HepG2 (cell line): ENCODE results near the gene APOM. TPM values are rescaled to one million over a fixed set of nuclear protein-coding genes. Genes with fewer than 3 reads are reported as not detected.
A peak's percentile ranks its signal among the peaks of the same experiment; 100 is the strongest.

Experiments
- ATAC-seq: fragments of 200-7000 bp; cut with Tn5 transposase; 3 replicates; pipeline ENCODE4 v1.9.1; 2020; ENCODE audit warnings: mild to moderate bottlenecking, moderate library complexity
- BruUV-seq: library from RNA; stranded (reverse); fragments of 400-500 nt; replicated peaks from 2 replicates; lab custom pipeline; 2021; lab: Mats Ljungman, UMichigan
- CTCF ChIA-PET: fragments of 300-600 bp; formaldehyde crosslinking; extraction: SDS; loops from one replicate; lab custom pipeline; 2021; ENCODE audit warnings: low total read pairs, inconsistent platforms, low intra/inter-chr PET ratio; lab: Yijun Ruan, JAX
- POLR2A ChIA-PET: fragments of 350-600 bp; sonication (Branson Sonifier 250); formaldehyde crosslinking; loops from one replicate; lab custom pipeline; 2020; ENCODE audit warnings: antibody characterized with exemption, inconsistent platforms; lab: Yijun Ruan, JAX
- DNase-seq: peaks from one replicate; pipeline ENCODE4 v3.0.0-alpha.2; 2015; ENCODE audit warnings: low spot score
- FAIRE-seq: peaks from 3 replicates; lab custom pipeline; 2011; peaks lifted over from hg19 to GRCh38; lab: Jason Lieb, UNC
- H2AFZ ChIP-seq: one replicate; pipeline ENCODE4 v1.6.1; 2011; ENCODE audit warnings: low read length, inconsistent platforms
- H3K27ac ChIP-seq: fragments of 300-600 bp; 3 replicates; pipeline ENCODE4 v1.8.0; 2011; ENCODE audit warnings: mixed run types, mild to moderate bottlenecking, mixed read lengths, low read length, inconsistent platforms; ENCODE audit not compliant: insufficient read depth; ENCODE audit errors: extremely low read length
- H3K27me3 ChIP-seq, 2 experiments: fragments of 200-600 bp in 1 of 2; 2 replicates in 1 of 2; 3 replicates in 1 of 2; pipeline versions ENCODE4 v1.6.0 to v1.8.0; 2011; ENCODE audit warnings: low read length in 2 of 2, mild to moderate bottlenecking in 2 of 2, moderate library complexity in 2 of 2, inconsistent platforms in 1 of 2; ENCODE audit not compliant: insufficient read depth in 2 of 2, control insufficient read depth in 1 of 2
- H3K36me3 ChIP-seq, 2 experiments: fragments of 200-600 bp in 1 of 2; replicated peaks in 1 of 2; 2 replicates in 1 of 2; 3 replicates in 1 of 2; pipeline versions ENCODE4 v1.5.1 to v1.8.0; 2011; ENCODE audit warnings: low read length in 2 of 2, inconsistent platforms in 1 of 2; ENCODE audit not compliant: insufficient read depth in 2 of 2, control insufficient read depth in 1 of 2
- H3K4me1 ChIP-seq: 2 replicates; pipeline ENCODE4 v1.5.1; 2012; ENCODE audit warnings: low read length, inconsistent platforms; ENCODE audit not compliant: insufficient read depth
- H3K4me2 ChIP-seq: 2 replicates; pipeline ENCODE4 v1.6.0; 2011; ENCODE audit warnings: low read depth, low read length, inconsistent platforms
- H3K4me3 ChIP-seq, 3 experiments: fragments of 200-600 bp in 1 of 3; sonication (generic), shearing (Covaris generic) in 1 of 3; replicated peaks in 1 of 3; 2 replicates each; pipeline ENCODE4 v1.5.1; 2011 to 2016; ENCODE audit warnings: low read length in 3 of 3, inconsistent platforms in 2 of 3, low read depth in 2 of 3, mild to moderate bottlenecking in 2 of 3, control low read depth in 1 of 3, mixed read lengths in 1 of 3; ENCODE audit not compliant: insufficient read depth in 1 of 3
- H3K79me2 ChIP-seq: one replicate; pipeline ENCODE4 v1.6.1; 2011; ENCODE audit warnings: low read length, inconsistent platforms; ENCODE audit not compliant: insufficient read depth
- H3K9ac ChIP-seq: 2 replicates; pipeline ENCODE4 v1.6.0; 2011; ENCODE audit warnings: mild to moderate bottlenecking, low read depth, low read length, inconsistent platforms; ENCODE audit not compliant: insufficient read depth
- H3K9me3 ChIP-seq: 2 replicates; pipeline ENCODE4 v1.5.1; 2012; ENCODE audit warnings: mild to moderate bottlenecking, low read length
- H4K20me1 ChIP-seq: 2 replicates; pipeline ENCODE4 v1.6.0; 2011; ENCODE audit warnings: inconsistent platforms, mild to moderate bottlenecking, low read length, moderate library complexity; ENCODE audit not compliant: insufficient read depth
- MED8 ChIP-seq: sonication (generic); formaldehyde crosslinking; IDR thresholded peaks from 2 replicates; pipeline ENCODE4 v1.8.1; 2023; ENCODE audit warnings: mild to moderate bottlenecking, missing genetic modification reagents; ENCODE audit not compliant: insufficient replicate concordance
- NFE2L1 ChIP-seq: sonication (generic); formaldehyde crosslinking; IDR thresholded peaks from 2 replicates; pipeline ENCODE4 v1.4.0; 2020; ENCODE audit warnings: missing genetic modification reagents, mild to moderate bottlenecking, borderline replicate concordance
- NRL ChIP-seq: sonication (generic); formaldehyde crosslinking; IDR thresholded peaks from 2 replicates; pipeline ENCODE4 v1.5.0; 2020; ENCODE audit warnings: missing genetic modification reagents, mild to moderate bottlenecking, moderate library complexity, borderline replicate concordance
- RBFOX2 ChIP-seq: fragments of 200-400 bp; formaldehyde crosslinking; IDR thresholded peaks from 2 replicates; pipeline ENCODE4 v1.6.1; 2017; ENCODE audit warnings: low read depth, mild to moderate bottlenecking, low read length
- ZMYM3 ChIP-seq: sonication (generic); formaldehyde crosslinking; IDR thresholded peaks from 2 replicates; pipeline ENCODE4 v1.5.1; 2020; ENCODE audit warnings: mild to moderate bottlenecking, missing genetic modification reagents
- ZNF354B ChIP-seq: sonication (generic); formaldehyde crosslinking; IDR thresholded peaks from 2 replicates; pipeline ENCODE4 v1.8.0; 2022; ENCODE audit warnings: mild to moderate bottlenecking, missing genetic modification reagents
- ZNF713 ChIP-seq: sonication (generic); formaldehyde crosslinking; IDR thresholded peaks from 2 replicates; pipeline ENCODE4 v1.4.0; 2020; ENCODE audit warnings: mild to moderate bottlenecking, missing genetic modification reagents
- whole genome bisulfite sequencing: methylation state at CpG from one replicate; pipeline ENCODE4 v1.1.6; 2017; ENCODE audit warnings: low lambda C conversion rate; 5-methylcytosine and 5-hydroxymethylcytosine counted together
- in situ Hi-C: cut with HindIII; loops from 2 replicates; pipeline ENCODE4 v1.10.0; 2017; ENCODE audit warnings: low pct_unique_long_range_greater_than_20kb; ENCODE audit not compliant: extremely low pct_ligation_motif_present
- intact Hi-C: fragments of 100-400 bp; cut with micrococcal nuclease; formaldehyde crosslinking; loops from one replicate; pipeline ENCODE4 v1.10.0; 2022; ENCODE audit not compliant: unreplicated experiment
- polyA plus RNA-seq, 8 experiments: library from polyadenylated mRNA; depleted of rRNA in 3 of 8; stranded (reverse) in 7 of 8; unstranded in 1 of 8; fragments of >200 nt; fragmentation: Illumina TruSeq in 4 of 8; extraction: Trizol in 4 of 8; gene quantifications; 2 replicates each; pipeline versions ENCODE4 v1.2.1 to v1.2.3, GENCODE V29; 2011 to 2016; ENCODE audit warnings: low read depth in 4 of 8, missing spikeins in 1 of 8, mixed read lengths in 1 of 8; ENCODE audit not compliant: insufficient read depth in 1 of 8
- total RNA-seq, 5 experiments: library from RNA; depleted of rRNA; stranded (reverse); fragments of >200 nt; fragmentation: Illumina TruSeq; extraction: Trizol; gene quantifications; 2 replicates each; pipeline ENCODE4 v1.2.3, GENCODE V29; 2016; ENCODE audit warnings: low read depth in 1 of 5
- TF ChIP-seq, protein P1 (sequence below): sonication (generic); formaldehyde crosslinking; IDR thresholded peaks from 2 replicates; pipeline ENCODE4 v1.4.0; 2020; ENCODE audit warnings: missing genetic modification reagents, borderline replicate concordance
- TF ChIP-seq, protein P2 (sequence below): sonication (generic); formaldehyde crosslinking; IDR thresholded peaks from 2 replicates; pipeline ENCODE4 v1.8.1; 2023; ENCODE audit warnings: mild to moderate bottlenecking, inconsistent platforms, moderate library complexity, missing genetic modification reagents, borderline replicate concordance
- TF ChIP-seq, protein P3 (sequence below): sonication (generic); formaldehyde crosslinking; IDR thresholded peaks from 2 replicates; pipeline ENCODE4 v1.9.0; 2021; ENCODE audit warnings: missing genetic modification reagents, mild to moderate bottlenecking, borderline replicate concordance
- TF ChIP-seq, protein P4 (sequence below): sonication (generic); formaldehyde crosslinking; IDR thresholded peaks from 2 replicates; pipeline ENCODE4 v1.9.0; 2021; ENCODE audit warnings: missing genetic modification reagents, mild to moderate bottlenecking, borderline replicate concordance

APOM gene
- total and polyA plus RNA-seq, 2 of the 13 experiments (the other 11 are each of a cell fraction or from before 2014, with no cell fraction given), result 98.2 to 1,140 TPM

DNA sequence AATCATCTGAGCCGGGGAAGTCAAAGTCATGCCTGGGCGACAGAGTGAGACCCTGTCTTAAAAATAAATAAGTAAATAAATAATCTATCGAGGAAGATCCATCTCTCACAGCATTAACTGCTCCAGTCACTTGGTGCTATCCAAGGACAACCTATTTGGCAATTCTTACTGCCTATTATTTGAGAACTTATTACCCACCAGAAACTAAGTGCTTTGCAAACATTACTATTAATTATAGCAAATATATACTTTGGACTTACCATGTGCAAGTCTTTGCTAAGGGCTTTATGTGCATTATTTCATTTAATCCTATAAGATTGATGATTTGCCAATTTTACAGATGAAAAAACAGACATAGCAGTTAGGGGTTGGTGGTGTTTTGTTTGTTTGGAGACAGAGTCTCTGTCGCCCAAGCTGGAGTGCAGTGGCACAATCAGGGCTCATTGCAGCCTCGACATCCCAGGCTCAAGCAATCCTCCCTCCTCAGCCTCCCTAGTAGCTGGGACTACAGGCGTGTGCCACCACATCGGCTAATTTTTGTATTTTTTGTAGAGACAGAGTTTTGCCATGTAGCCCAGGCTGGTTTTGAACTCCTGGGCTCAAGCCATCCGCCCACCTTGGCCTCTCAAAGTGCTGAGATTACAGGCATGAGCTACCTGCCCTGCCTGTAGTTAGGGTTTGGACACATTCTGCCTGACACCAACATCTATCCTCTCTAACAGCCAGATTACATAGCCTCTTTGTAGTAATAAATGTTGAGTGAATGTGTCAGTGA lies 933 bp upstream of the APOM start (continued):
- TF ChIP-seq ZMYM3 (peak; percentile 94), ZNF354B (CRISPR knock-in tag) (0 out of 2 replicates have a peak, but pooled peaks have one; percentile 40), ZNF713 (CRISPR knock-in tag) (no peak)
- TF ChIP-seq, protein P1, sequence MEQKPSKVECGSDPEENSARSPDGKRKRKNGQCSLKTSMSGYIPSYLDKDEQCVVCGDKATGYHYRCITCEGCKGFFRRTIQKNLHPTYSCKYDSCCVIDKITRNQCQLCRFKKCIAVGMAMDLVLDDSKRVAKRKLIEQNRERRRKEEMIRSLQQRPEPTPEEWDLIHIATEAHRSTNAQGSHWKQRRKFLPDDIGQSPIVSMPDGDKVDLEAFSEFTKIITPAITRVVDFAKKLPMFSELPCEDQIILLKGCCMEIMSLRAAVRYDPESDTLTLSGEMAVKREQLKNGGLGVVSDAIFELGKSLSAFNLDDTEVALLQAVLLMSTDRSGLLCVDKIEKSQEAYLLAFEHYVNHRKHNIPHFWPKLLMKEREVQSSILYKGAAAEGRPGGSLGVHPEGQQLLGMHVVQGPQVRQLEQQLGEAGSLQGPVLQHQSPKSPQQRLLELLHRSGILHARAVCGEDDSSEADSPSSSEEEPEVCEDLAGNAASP (CRISPR knock-in tag), result peak; percentile 67; the same call in 1 of the 2 replicates
- TF ChIP-seq, protein P2, sequence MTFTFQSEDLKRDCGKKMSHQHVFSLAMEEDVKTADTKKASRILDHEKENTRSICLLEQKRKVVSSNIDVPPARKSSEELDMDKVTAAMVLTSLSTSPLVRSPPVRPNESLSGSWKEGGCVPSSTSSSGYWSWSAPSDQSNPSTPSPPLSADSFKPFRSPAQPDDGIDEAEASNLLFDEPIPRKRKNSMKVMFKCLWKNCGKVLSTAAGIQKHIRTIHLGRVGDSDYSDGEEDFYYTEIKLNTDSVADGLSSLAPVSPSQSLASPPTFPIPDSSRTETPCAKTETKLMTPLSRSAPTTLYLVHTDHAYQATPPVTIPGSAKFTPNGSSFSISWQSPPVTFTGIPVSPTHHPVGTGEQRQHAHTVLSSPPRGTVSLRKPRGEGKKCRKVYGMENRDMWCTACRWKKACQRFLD (CRISPR knock-in tag), result 0 out of 2 replicates have a peak, but pooled peaks have one; percentile 9

DNA sequence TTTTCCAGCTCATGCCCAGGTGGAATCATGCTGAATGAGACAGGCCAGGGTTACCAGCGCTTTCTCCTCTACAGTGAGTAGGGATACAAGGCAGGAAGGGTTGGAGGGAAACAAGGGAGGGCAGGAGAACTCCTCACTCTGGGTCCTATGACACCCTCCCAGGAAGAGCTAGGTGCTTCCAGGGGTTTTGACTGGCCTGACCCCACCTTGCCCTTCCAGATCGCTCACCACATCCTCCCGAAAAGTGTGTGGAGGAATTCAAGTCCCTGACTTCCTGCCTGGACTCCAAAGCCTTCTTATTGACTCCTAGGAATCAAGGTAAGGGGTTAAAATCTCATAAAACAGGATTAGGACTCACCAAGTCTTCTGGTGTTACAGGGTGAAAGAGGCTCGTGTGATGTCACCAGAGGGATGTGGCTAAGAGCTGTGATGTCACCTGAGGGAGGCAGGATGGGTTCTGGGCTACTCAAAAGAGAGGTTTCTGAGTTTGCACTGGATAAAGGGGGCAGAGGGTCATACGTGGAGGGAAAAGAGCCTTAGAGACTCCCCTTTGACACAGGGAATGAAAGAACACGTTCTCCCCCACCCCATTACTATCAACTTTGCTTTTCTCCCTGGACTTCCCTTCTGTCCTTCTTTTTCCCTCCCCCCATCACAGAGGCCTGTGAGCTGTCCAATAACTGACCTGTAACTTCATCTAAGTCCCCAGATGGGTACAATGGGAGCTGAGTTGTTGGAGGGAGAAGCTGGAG lies 1.9 kb downstream of the APOM start:
- peak overlapping the region; percentile 100 for H3K4me2 ChIP-seq
- no peak for ATAC-seq
- in situ Hi-C loops (no loop called here), intact Hi-C loops (loop anchor here (10.0 kb wide), 1 partner anchor 113 kb away; the partner anchor contains the start of genes ATP6V1G2, DDX39B and NFKBIL1)
- H3K9ac ChIP-seq, result peak overlapping the region; percentile 72
- H3K4me1 ChIP-seq, result peaks cover 89% of the 10 kb centered on the region
- peaks cover 10 to 20% of the 10 kb centered on the region in 2 experiments for H3K36me3 ChIP-seq
- H2AFZ ChIP-seq, result no peak overlapping the region
- ChIA-PET POLR2A (interaction anchor here (1.0 to 8.0 kb wide), 14 partner anchors 6 to 208 kb away, joined by 3 to 438 read pairs (median 3); partner anchors contain the start of genes AIF1, ATP6V1G2, C6orf47 and CSNK2B), CTCF (no interaction called here)
- 69% methylated on average over 6 of the region's 6 CpGs for WGBS
- H3K9me3 ChIP-seq, result no peaks in the 10 kb centered on the region
- FAIRE-seq, result no peak
- peak overlapping the region; percentile 59 for H3K27ac ChIP-seq
- H3K79me2 ChIP-seq, result peaks cover 56% of the 10 kb centered on the region
- peaks cover 19% of the 10 kb centered on the region; the same call in 1 of the 2 replicates for H4K20me1 ChIP-seq
- no peak for DNase-seq
- peak overlapping the region; percentile 56 to 78 (median 72) for H3K4me3 ChIP-seq
- H3K27me3 ChIP-seq, result no peaks in the 10 kb centered on the region; a peak in 2 of 5 replicates
- no TSS peak for BruUV-seq
- peak; percentile 54 for TF ChIP-seq RBFOX2
- no peak for TF ChIP-seq MED8
- TF ChIP-seq, protein P3, sequence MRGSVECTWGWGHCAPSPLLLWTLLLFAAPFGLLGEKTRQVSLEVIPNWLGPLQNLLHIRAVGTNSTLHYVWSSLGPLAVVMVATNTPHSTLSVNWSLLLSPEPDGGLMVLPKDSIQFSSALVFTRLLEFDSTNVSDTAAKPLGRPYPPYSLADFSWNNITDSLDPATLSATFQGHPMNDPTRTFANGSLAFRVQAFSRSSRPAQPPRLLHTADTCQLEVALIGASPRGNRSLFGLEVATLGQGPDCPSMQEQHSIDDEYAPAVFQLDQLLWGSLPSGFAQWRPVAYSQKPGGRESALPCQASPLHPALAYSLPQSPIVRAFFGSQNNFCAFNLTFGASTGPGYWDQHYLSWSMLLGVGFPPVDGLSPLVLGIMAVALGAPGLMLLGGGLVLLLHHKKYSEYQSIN, result no peak
- no peak for TF ChIP-seq NRL (CRISPR knock-in tag)
- TF ChIP-seq NFE2L1 (CRISPR knock-in tag), result no peak
- TF ChIP-seq, protein P4, sequence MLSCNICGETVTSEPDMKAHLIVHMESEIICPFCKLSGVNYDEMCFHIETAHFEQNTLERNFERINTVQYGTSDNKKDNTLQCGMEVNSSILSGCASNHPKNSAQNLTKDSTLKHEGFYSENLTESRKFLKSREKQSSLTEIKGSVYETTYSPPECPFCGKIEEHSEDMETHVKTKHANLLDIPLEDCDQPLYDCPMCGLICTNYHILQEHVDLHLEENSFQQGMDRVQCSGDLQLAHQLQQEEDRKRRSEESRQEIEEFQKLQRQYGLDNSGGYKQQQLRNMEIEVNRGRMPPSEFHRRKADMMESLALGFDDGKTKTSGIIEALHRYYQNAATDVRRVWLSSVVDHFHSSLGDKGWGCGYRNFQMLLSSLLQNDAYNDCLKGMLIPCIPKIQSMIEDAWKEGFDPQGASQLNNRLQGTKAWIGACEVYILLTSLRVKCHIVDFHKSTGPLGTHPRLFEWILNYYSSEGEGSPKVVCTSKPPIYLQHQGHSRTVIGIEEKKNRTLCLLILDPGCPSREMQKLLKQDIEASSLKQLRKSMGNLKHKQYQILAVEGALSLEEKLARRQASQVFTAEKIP (CRISPR knock-in tag), result no peak
